Measurements from ENCODE around the gene SLC35A3.
"Not testable (repeated sequence)": the region's sequence is repeated elsewhere in the genome, so short reads cannot be mapped to it uniquely, and the experiment has no call there.

SLC35A3 gene

GRCh38 chr1:99975529-99975928, 5.7 kb downstream of the SLC35A3 start:
- H3K4me3 ChIP-seq (ENCODE audit: low read depth, low read length) = no peak overlapping the region
- no peak for TF ChIP-seq CTCF (IDR thresholded peaks at IDR 0.05; ENCODE audit: low read depth, low read length)

GRCh38 chr1:99977326-99977725, 7.5 kb downstream of the SLC35A3 start:
- H3K4me3 ChIP-seq (ENCODE audit: low read depth, low read length) = not testable (repeated sequence)

GRCh38 chr1:99978218-99978617, 8.4 kb downstream of the SLC35A3 start:
- TF ChIP-seq CTCF (IDR thresholded peaks at IDR 0.05; ENCODE audit: low read depth, low read length) = no peak
- no peak overlapping the region for H3K4me3 ChIP-seq (ENCODE audit: low read depth, low read length)

GRCh38 chr1:99979091-99979490, 9.3 kb downstream of the SLC35A3 start:
- H3K4me3 ChIP-seq (ENCODE audit: low read depth, low read length) = no peak overlapping the region
- no peak for TF ChIP-seq CTCF (IDR thresholded peaks at IDR 0.05; ENCODE audit: low read depth, low read length)

GRCh38 chr1:99980928-99981327, 11.1 kb downstream of the SLC35A3 start:
- H3K4me3 ChIP-seq (ENCODE audit: low read depth, low read length) = no peak overlapping the region
- TF ChIP-seq CTCF (IDR thresholded peaks at IDR 0.05; ENCODE audit: low read depth, low read length) = no peak

GRCh38 chr1:99986656-99987225, 16.9 kb downstream of the SLC35A3 start:
- TF ChIP-seq CTCF (IDR thresholded peaks at IDR 0.05; ENCODE audit: low read depth, low read length) = no peak
- H3K4me3 ChIP-seq (ENCODE audit: low read depth, low read length) = no peak overlapping the region

- H3K4me3 ChIP-seq (ENCODE audit: low read depth, low read length) = no peak overlapping the region
- TF ChIP-seq CTCF (IDR thresholded peaks at IDR 0.05; ENCODE audit: low read depth, low read length) = no peak
Observed at GRCh38 chr1:99988210-99988765, 18.5 kb downstream of the SLC35A3 start.
